ENCODE results near the gene CYSLTR2.

DNA sequence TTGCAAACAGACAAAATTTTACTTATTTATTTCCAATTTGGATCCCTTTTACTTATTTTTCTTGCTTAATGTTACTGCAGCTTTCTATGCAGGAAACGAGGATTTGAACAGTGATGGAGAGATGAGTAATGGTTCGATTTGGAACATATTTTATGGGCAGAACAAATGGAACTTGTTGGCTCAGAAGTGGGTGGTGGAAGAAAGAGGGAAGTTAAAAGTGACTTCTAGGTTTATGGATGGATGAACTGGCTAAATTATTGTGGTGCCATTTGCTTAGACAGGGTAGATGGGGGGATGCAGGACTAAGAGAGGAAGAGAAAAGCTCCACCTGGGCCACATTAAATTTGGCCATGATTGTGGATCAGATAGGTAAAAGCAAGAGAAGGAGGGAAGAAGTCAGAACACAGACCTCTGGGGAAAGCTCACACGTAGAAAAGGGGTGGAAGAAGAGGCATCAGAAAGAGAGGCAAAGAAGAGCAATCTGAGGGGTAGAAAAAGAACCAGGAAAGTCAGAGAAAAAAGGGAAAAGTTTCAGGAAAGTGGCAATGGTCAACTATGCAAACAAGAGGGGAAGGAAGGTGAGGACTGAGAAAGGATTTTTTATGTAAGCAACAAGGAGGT is 768 bp upstream of the CYSLTR2 start:
- TF ChIP-seq, protein P1, sequence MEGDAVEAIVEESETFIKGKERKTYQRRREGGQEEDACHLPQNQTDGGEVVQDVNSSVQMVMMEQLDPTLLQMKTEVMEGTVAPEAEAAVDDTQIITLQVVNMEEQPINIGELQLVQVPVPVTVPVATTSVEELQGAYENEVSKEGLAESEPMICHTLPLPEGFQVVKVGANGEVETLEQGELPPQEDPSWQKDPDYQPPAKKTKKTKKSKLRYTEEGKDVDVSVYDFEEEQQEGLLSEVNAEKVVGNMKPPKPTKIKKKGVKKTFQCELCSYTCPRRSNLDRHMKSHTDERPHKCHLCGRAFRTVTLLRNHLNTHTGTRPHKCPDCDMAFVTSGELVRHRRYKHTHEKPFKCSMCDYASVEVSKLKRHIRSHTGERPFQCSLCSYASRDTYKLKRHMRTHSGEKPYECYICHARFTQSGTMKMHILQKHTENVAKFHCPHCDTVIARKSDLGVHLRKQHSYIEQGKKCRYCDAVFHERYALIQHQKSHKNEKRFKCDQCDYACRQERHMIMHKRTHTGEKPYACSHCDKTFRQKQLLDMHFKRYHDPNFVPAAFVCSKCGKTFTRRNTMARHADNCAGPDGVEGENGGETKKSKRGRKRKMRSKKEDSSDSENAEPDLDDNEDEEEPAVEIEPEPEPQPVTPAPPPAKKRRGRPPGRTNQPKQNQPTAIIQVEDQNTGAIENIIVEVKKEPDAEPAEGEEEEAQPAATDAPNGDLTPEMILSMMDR (optimal IDR thresholded peaks at IDR 0.05 in 1 of 3, IDR thresholded peaks at IDR 0.05 in 1 of 3, conservative IDR thresholded peaks at IDR 0.05 in 1 of 3; ENCODE audit: extremely low read depth in 1 of 3, insufficient read depth in 2 of 3, low read length in 3 of 3), result no peak
- TF ChIP-seq EZH2 (IDR thresholded peaks at IDR 0.05; ENCODE audit: low read length), result no peak
